ENCODE data around the gene GALNT7.

Gene GALNT7

GRCh38 chr4:173328236-173328901 lies 159.8 kb downstream of the GALNT7 start:
- H3K27me3 ChIP-seq (ENCODE audit: control insufficient read depth, insufficient read depth, low read length): no peaks in the 10 kb centered on the region
- no peaks in the 10 kb centered on the region for H3K79me2 ChIP-seq
- no peaks in the 10 kb centered on the region for H3K4me1 ChIP-seq
- H3K9ac ChIP-seq: no peak overlapping the region
- H3K4me2 ChIP-seq (ENCODE audit: low read length): no peak overlapping the region
- TF ChIP-seq, protein P1, sequence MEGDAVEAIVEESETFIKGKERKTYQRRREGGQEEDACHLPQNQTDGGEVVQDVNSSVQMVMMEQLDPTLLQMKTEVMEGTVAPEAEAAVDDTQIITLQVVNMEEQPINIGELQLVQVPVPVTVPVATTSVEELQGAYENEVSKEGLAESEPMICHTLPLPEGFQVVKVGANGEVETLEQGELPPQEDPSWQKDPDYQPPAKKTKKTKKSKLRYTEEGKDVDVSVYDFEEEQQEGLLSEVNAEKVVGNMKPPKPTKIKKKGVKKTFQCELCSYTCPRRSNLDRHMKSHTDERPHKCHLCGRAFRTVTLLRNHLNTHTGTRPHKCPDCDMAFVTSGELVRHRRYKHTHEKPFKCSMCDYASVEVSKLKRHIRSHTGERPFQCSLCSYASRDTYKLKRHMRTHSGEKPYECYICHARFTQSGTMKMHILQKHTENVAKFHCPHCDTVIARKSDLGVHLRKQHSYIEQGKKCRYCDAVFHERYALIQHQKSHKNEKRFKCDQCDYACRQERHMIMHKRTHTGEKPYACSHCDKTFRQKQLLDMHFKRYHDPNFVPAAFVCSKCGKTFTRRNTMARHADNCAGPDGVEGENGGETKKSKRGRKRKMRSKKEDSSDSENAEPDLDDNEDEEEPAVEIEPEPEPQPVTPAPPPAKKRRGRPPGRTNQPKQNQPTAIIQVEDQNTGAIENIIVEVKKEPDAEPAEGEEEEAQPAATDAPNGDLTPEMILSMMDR (IDR thresholded peaks at IDR 0.05): no peak
- H2AFZ ChIP-seq: no peak overlapping the region
- H3K9me3 ChIP-seq (ENCODE audit: control insufficient read depth, low read length): no peaks in the 10 kb centered on the region
- no peaks in the 10 kb centered on the region for H3K36me3 ChIP-seq (ENCODE audit: control insufficient read depth, insufficient read depth, low read length)
- no peak overlapping the region for H3K4me3 ChIP-seq (ENCODE audit: low read depth, low read length)
- H3K27ac ChIP-seq: no peak overlapping the region

DNA sequence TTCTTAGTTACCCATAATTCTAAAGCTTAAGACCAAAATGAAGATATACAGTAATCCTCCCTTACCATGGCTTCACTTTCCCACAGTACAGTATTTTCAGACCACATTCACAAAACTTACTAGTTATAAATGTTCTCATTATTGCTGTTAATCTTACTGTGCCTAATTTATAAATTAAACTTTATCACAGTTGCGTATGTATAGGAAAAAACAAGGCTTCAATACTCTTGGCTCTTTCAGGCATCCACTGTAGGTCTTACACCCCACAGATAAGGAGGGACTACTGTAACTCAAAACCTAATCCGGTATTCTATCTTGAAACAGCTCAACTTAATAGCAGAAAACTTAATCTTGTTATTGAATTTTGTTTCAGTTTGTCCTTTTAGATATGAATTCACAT lies 162.0 kb downstream of the GALNT7 start:
- H3K4me2 ChIP-seq (ENCODE audit: low read length): no peak overlapping the region
- no peaks in the 10 kb centered on the region for H3K9me3 ChIP-seq (ENCODE audit: control insufficient read depth, low read length)
- TF ChIP-seq, protein P1 (IDR thresholded peaks at IDR 0.05): no peak
- H2AFZ ChIP-seq: no peak overlapping the region
- no peak overlapping the region for H3K27ac ChIP-seq
- no peaks in the 10 kb centered on the region for H3K79me2 ChIP-seq
- no peak overlapping the region for H3K4me3 ChIP-seq (ENCODE audit: low read depth, low read length)
- no peaks in the 10 kb centered on the region for H3K36me3 ChIP-seq (ENCODE audit: control insufficient read depth, insufficient read depth, low read length)
- H3K4me1 ChIP-seq: no peaks in the 10 kb centered on the region
- no peak overlapping the region for H3K9ac ChIP-seq
- H3K27me3 ChIP-seq (ENCODE audit: control insufficient read depth, insufficient read depth, low read length): no peaks in the 10 kb centered on the region

- Histone ChIP-seq H3K9me3 (ENCODE audit: control insufficient read depth, low read length) (no peaks in the 10 kb centered on the region), H2AFZ (no peak overlapping the region), H3K79me2 (no peaks in the 10 kb centered on the region), H3K4me1 (no peaks in the 10 kb centered on the region), H3K4me3 (ENCODE audit: low read depth, low read length) (no peak overlapping the region), H3K36me3 (ENCODE audit: control insufficient read depth, insufficient read depth, low read length) (no peaks in the 10 kb centered on the region), H3K27ac (no peak overlapping the region), H3K4me2 (ENCODE audit: low read length) (no peak overlapping the region), H3K9ac (no peak overlapping the region), H3K27me3 (ENCODE audit: control insufficient read depth, insufficient read depth, low read length) (no peaks in the 10 kb centered on the region)
- TF ChIP-seq, protein P1 (IDR thresholded peaks at IDR 0.05): no peak
These were observed 163.4 kb downstream of the GALNT7 start for GRCh38 chr4:173332021-173332487.

GRCh38 chr4:173332963-173333657 lies 164.5 kb downstream of the GALNT7 start:
- H3K4me3 ChIP-seq (ENCODE audit: low read depth, low read length): peak overlapping the region; percentile 98
- TF ChIP-seq, protein P1 (IDR thresholded peaks at IDR 0.05): no peak
- H2AFZ ChIP-seq: peak overlapping the region; percentile 29
- no peaks in the 10 kb centered on the region for H3K4me1 ChIP-seq
- no peaks in the 10 kb centered on the region for H3K79me2 ChIP-seq
- no peaks in the 10 kb centered on the region for H3K27me3 ChIP-seq (ENCODE audit: control insufficient read depth, insufficient read depth, low read length)
- H3K36me3 ChIP-seq (ENCODE audit: control insufficient read depth, insufficient read depth, low read length): no peaks in the 10 kb centered on the region
- H3K4me2 ChIP-seq (ENCODE audit: low read length): peak overlapping the region; percentile 85
- H3K9ac ChIP-seq: no peak overlapping the region
- H3K27ac ChIP-seq: peak overlapping the region; percentile 24
- no peaks in the 10 kb centered on the region for H3K9me3 ChIP-seq (ENCODE audit: control insufficient read depth, low read length)

Measured in parathyroid adenoma (tissue), 2 donors.